ENCODE measurements around the gene OLFML3. TPM values are rescaled to one million over a fixed set of nuclear protein-coding genes. Genes with fewer than 3 reads are reported as not detected.

OLFML3 gene
- total RNA-seq, 2 donors from 2014 or later, result 1.0 to 1.2 TPM

GRCh38 chr1:113965703-113966412 is 13.4 kb upstream of the OLFML3 start:
- Mint-ChIP-seq H3K27me3 (no peaks in the 10 kb centered on the region), H3K4me1 (peaks cover 15% of the 10 kb centered on the region), H3K4me3 (no peak overlapping the region), H3K27ac (peak overlapping the region; percentile 49), H3K36me3 (ENCODE audit: low read depth) (peaks cover 27% of the 10 kb centered on the region)
- no peak for ATAC-seq
- no peak for DNase-seq
- H3K9me3 ChIP-seq (ENCODE audit: control insufficient read depth, low read length, poor library complexity, severe bottlenecking), result no peaks in the 10 kb centered on the region

GRCh38 chr1:113972954-113973353 is 6.3 kb upstream of the OLFML3 start:
- H3K36me3 Mint-ChIP-seq (ENCODE audit: low read depth), result peaks cover 17% of the 10 kb centered on the region

GRCh38 chr1:113975211-113975895 is 3.9 kb upstream of the OLFML3 start:
- no peak for DNase-seq

More at GRCh38 chr1:113972954-113973353, 6.3 kb upstream of the OLFML3 start:
- DNase-seq (no peak), ATAC-seq (peak; percentile 10)
- H3K4me3 Mint-ChIP-seq, result peak overlapping the region; percentile 72
- H3K27me3 Mint-ChIP-seq, result no peaks in the 10 kb centered on the region
- H3K9me3 ChIP-seq (ENCODE audit: control insufficient read depth, low read length, poor library complexity, severe bottlenecking), result no peaks in the 10 kb centered on the region
- H3K4me1 Mint-ChIP-seq, result peaks cover 24% of the 10 kb centered on the region
- H3K27ac Mint-ChIP-seq, result peak overlapping the region; percentile 88

GRCh38 chr1:113976609-113977278 is 2.5 kb upstream of the OLFML3 start:
- H3K9me3 ChIP-seq (ENCODE audit: control insufficient read depth, low read length, poor library complexity, severe bottlenecking), result no peaks in the 10 kb centered on the region
- Mint-ChIP-seq H3K36me3 (ENCODE audit: low read depth) (peaks cover 8% of the 10 kb centered on the region), H3K27ac (peak overlapping the region; percentile 94), H3K4me1 (peaks cover 35% of the 10 kb centered on the region), H3K4me3 (peak overlapping the region; percentile 63), H3K27me3 (no peaks in the 10 kb centered on the region)
- DNase-seq (no peak), ATAC-seq (peak; percentile 32)

More at GRCh38 chr1:113975211-113975895, 3.9 kb upstream of the OLFML3 start:
- H3K36me3 Mint-ChIP-seq (ENCODE audit: low read depth), result peaks cover 8% of the 10 kb centered on the region
- H3K27me3 Mint-ChIP-seq, result no peaks in the 10 kb centered on the region
- peak overlapping the region; percentile 94 for H3K27ac Mint-ChIP-seq
- no peaks in the 10 kb centered on the region for H3K9me3 ChIP-seq (ENCODE audit: control insufficient read depth, low read length, poor library complexity, severe bottlenecking)
- peak overlapping the region; percentile 66 for H3K4me3 Mint-ChIP-seq
- H3K4me1 Mint-ChIP-seq, result peaks cover 31% of the 10 kb centered on the region
- peak; percentile 20 for ATAC-seq

- Mint-ChIP-seq H3K27me3 (no peaks in the 10 kb centered on the region), H3K27ac (peak overlapping the region; percentile 94), H3K36me3 (ENCODE audit: low read depth) (peaks cover 4% of the 10 kb centered on the region), H3K4me3 (no peak overlapping the region), H3K4me1 (peaks cover 33% of the 10 kb centered on the region)
- ATAC-seq (no peak), DNase-seq (no peak)
- H3K9me3 ChIP-seq (ENCODE audit: control insufficient read depth, low read length, poor library complexity, severe bottlenecking), result no peaks in the 10 kb centered on the region
Measured at GRCh38 chr1:113977906-113978305, 1.4 kb upstream of the OLFML3 start.

- H3K36me3 Mint-ChIP-seq (ENCODE audit: low read depth), result no peaks in the 10 kb centered on the region
- H3K4me3 Mint-ChIP-seq, result no peak overlapping the region
- DNase-seq (no peak), ATAC-seq (no peak)
- peak overlapping the region; percentile 94 for H3K27ac Mint-ChIP-seq
- no peaks in the 10 kb centered on the region for H3K9me3 ChIP-seq (ENCODE audit: control insufficient read depth, low read length, poor library complexity, severe bottlenecking)
- no peaks in the 10 kb centered on the region for H3K27me3 Mint-ChIP-seq
- peaks cover 26% of the 10 kb centered on the region for H3K4me1 Mint-ChIP-seq
Measured at GRCh38 chr1:113980110-113980509, 836 bp downstream of the OLFML3 start.

- H3K36me3 Mint-ChIP-seq (ENCODE audit: low read depth), result no peaks in the 10 kb centered on the region
- DNase-seq, result no peak
- H3K4me1 Mint-ChIP-seq, result peaks cover 18% of the 10 kb centered on the region
- H3K9me3 ChIP-seq (ENCODE audit: control insufficient read depth, low read length, poor library complexity, severe bottlenecking), result no peaks in the 10 kb centered on the region
- no peak overlapping the region for H3K4me3 Mint-ChIP-seq
- no peak for ATAC-seq
- H3K27me3 Mint-ChIP-seq, result no peaks in the 10 kb centered on the region
- peak overlapping the region; percentile 94 for H3K27ac Mint-ChIP-seq
Measured at GRCh38 chr1:113981962-113982931, 3.0 kb downstream of the OLFML3 start.

GRCh38 chr1:113982949-113983348 is 3.7 kb downstream of the OLFML3 start:
- no peaks in the 10 kb centered on the region for H3K27me3 Mint-ChIP-seq
- H3K27ac Mint-ChIP-seq, result peak overlapping the region; percentile 94
- peaks cover 3% of the 10 kb centered on the region for H3K36me3 Mint-ChIP-seq (ENCODE audit: low read depth)
- DNase-seq, result no peak
- H3K4me1 Mint-ChIP-seq, result peaks cover 18% of the 10 kb centered on the region
- H3K9me3 ChIP-seq (ENCODE audit: control insufficient read depth, low read length, poor library complexity, severe bottlenecking), result no peaks in the 10 kb centered on the region
- H3K4me3 Mint-ChIP-seq, result no peak overlapping the region
- no peak for ATAC-seq

- H3K4me3 Mint-ChIP-seq, result no peak overlapping the region
- H3K36me3 Mint-ChIP-seq (ENCODE audit: low read depth), result peaks cover 3% of the 10 kb centered on the region
- no peak for ATAC-seq
Measured at GRCh38 chr1:113983391-113983790, 4.1 kb downstream of the OLFML3 start.

GRCh38 chr1:113983826-113984225 is 4.6 kb downstream of the OLFML3 start:
- no peak for DNase-seq
- peaks cover 3% of the 10 kb centered on the region for H3K36me3 Mint-ChIP-seq (ENCODE audit: low read depth)
- no peaks in the 10 kb centered on the region for H3K27me3 Mint-ChIP-seq
- ATAC-seq, result no peak
- peaks cover 12% of the 10 kb centered on the region for H3K4me1 Mint-ChIP-seq
- no peaks in the 10 kb centered on the region for H3K9me3 ChIP-seq (ENCODE audit: control insufficient read depth, low read length, poor library complexity, severe bottlenecking)
- no peak overlapping the region for H3K4me3 Mint-ChIP-seq
- no peak overlapping the region for H3K27ac Mint-ChIP-seq

More at GRCh38 chr1:113983391-113983790, 4.1 kb downstream of the OLFML3 start:
- no peak for DNase-seq
- Mint-ChIP-seq H3K4me1 (peaks cover 15% of the 10 kb centered on the region), H3K27me3 (no peaks in the 10 kb centered on the region), H3K27ac (peak overlapping the region; percentile 94)
- H3K9me3 ChIP-seq (ENCODE audit: control insufficient read depth, low read length, poor library complexity, severe bottlenecking), result no peaks in the 10 kb centered on the region

GRCh38 chr1:113984710-113985109 is 5.4 kb downstream of the OLFML3 start:
- Mint-ChIP-seq H3K4me3 (no peak overlapping the region), H3K36me3 (ENCODE audit: low read depth) (peaks cover 3% of the 10 kb centered on the region), H3K27ac (peak overlapping the region; percentile 41), H3K4me1 (peaks cover 7% of the 10 kb centered on the region), H3K27me3 (no peaks in the 10 kb centered on the region)
- no peaks in the 10 kb centered on the region for H3K9me3 ChIP-seq (ENCODE audit: control insufficient read depth, low read length, poor library complexity, severe bottlenecking)
- no peak for DNase-seq
- no peak for ATAC-seq

GRCh38 chr1:113986802-113987201 is 7.5 kb downstream of the OLFML3 start:
- no peak overlapping the region for H3K4me3 Mint-ChIP-seq
- no peak for ATAC-seq

More at GRCh38 chr1:113986802-113987201, 7.5 kb downstream of the OLFML3 start:
- Mint-ChIP-seq H3K27ac (no peak overlapping the region), H3K4me1 (peaks cover 4% of the 10 kb centered on the region), H3K27me3 (no peaks in the 10 kb centered on the region), H3K36me3 (ENCODE audit: low read depth) (peaks cover 3% of the 10 kb centered on the region)
- H3K9me3 ChIP-seq (ENCODE audit: control insufficient read depth, low read length, poor library complexity, severe bottlenecking), result no peaks in the 10 kb centered on the region
- DNase-seq, result no peak
